Stimulated activated naive CD8-positive, alpha-beta T cell treated with anti-CD3 and anti-CD28 coated beads, Interleukin-15, Interleukin-2, amounts not matched to agents 100 ng/mL and 50 ng/mL, for 24 hours (primary cell): Measurements from ENCODE around the gene CTAGE8.
"Not testable (repeated sequence)": the region's sequence is repeated elsewhere in the genome, so short reads cannot be mapped to it uniquely, and the experiment has no call there.

ENCODE experiments used
- H3K27ac Mint-ChIP-seq: one replicate; pipeline ENCODE4 v1.8.0; 2021; ENCODE audit warnings: mild to moderate bottlenecking, mixed read lengths
- H3K27me3 Mint-ChIP-seq: one replicate; pipeline ENCODE4 v1.8.0; 2021; ENCODE audit warnings: mixed read lengths
- H3K36me3 Mint-ChIP-seq: one replicate; pipeline ENCODE4 v1.8.0; 2021; ENCODE audit warnings: low read depth, mixed read lengths
- H3K4me1 Mint-ChIP-seq: one replicate; pipeline ENCODE4 v1.8.0; 2021; ENCODE audit warnings: low read depth, mixed read lengths
- H3K4me3 Mint-ChIP-seq: one replicate; pipeline ENCODE4 v1.8.0; 2021; ENCODE audit warnings: mild to moderate bottlenecking, mixed read lengths
- H3K9me3 Mint-ChIP-seq: one replicate; pipeline ENCODE4 v1.8.0; 2021; ENCODE audit warnings: mixed read lengths

Gene CTAGE8

GRCh38 chr7:144228810-144229209 is 40.3 kb downstream of the CTAGE8 start:
- not testable (repeated sequence) for H3K27ac Mint-ChIP-seq, H3K27me3 Mint-ChIP-seq, H3K4me3 Mint-ChIP-seq, H3K4me1 Mint-ChIP-seq, H3K9me3 Mint-ChIP-seq, H3K36me3 Mint-ChIP-seq

- H3K4me3 Mint-ChIP-seq, H3K9me3 Mint-ChIP-seq, H3K36me3 Mint-ChIP-seq, H3K4me1 Mint-ChIP-seq, H3K27ac Mint-ChIP-seq, H3K27me3 Mint-ChIP-seq: not testable (repeated sequence)
These were observed 42.2 kb downstream of the CTAGE8 start for GRCh38 chr7:144226866-144227265.

GRCh38 chr7:144223675-144224074 is 45.4 kb downstream of the CTAGE8 start:
- not testable (repeated sequence) for H3K27me3 Mint-ChIP-seq, H3K36me3 Mint-ChIP-seq, H3K27ac Mint-ChIP-seq, H3K9me3 Mint-ChIP-seq, H3K4me3 Mint-ChIP-seq, H3K4me1 Mint-ChIP-seq

- H3K27me3 Mint-ChIP-seq, H3K4me3 Mint-ChIP-seq, H3K4me1 Mint-ChIP-seq, H3K36me3 Mint-ChIP-seq, H3K9me3 Mint-ChIP-seq, H3K27ac Mint-ChIP-seq: not testable (repeated sequence)
These were observed 48.6 kb downstream of the CTAGE8 start for GRCh38 chr7:144220531-144220930.

GRCh38 chr7:144219149-144219548 is 49.9 kb downstream of the CTAGE8 start:
- H3K9me3 Mint-ChIP-seq, H3K4me3 Mint-ChIP-seq, H3K27me3 Mint-ChIP-seq, H3K36me3 Mint-ChIP-seq, H3K27ac Mint-ChIP-seq, H3K4me1 Mint-ChIP-seq: not testable (repeated sequence)

GRCh38 chr7:144218581-144218980 is 50.5 kb downstream of the CTAGE8 start:
- H3K4me1 Mint-ChIP-seq, H3K27ac Mint-ChIP-seq, H3K9me3 Mint-ChIP-seq, H3K27me3 Mint-ChIP-seq, H3K36me3 Mint-ChIP-seq, H3K4me3 Mint-ChIP-seq: not testable (repeated sequence)

GRCh38 chr7:144217200-144217599 is 51.9 kb downstream of the CTAGE8 start:
- not testable (repeated sequence) for H3K4me3 Mint-ChIP-seq, H3K36me3 Mint-ChIP-seq, H3K27ac Mint-ChIP-seq, H3K9me3 Mint-ChIP-seq, H3K27me3 Mint-ChIP-seq, H3K4me1 Mint-ChIP-seq
